SK-N-SH treated with all-trans-retinoic acid at 6 μM for 48 hours (cell line): Measurements from ENCODE around the gene SHC1.

Source experiments
- ATAC-seq: fragments of 200-7000 bp; cut with Tn5 transposase; 3 replicates; pipeline ENCODE4 v1.9.1; 2020; ENCODE audit warnings: mild to moderate bottlenecking, moderate library complexity
- ARNTL ChIP-seq: fragments of 450-650 bp; formaldehyde crosslinking; IDR thresholded peaks from 2 replicates; pipeline ENCODE4 v1.5.0; 2020; ENCODE audit warnings: low read depth, mild to moderate bottlenecking, moderate library complexity, borderline replicate concordance
- BACH2 ChIP-seq: fragments of 250-450 bp; sonication (Bioruptor Pico); IDR thresholded peaks from 2 replicates; pipeline ENCODE4 v1.9.0; 2021; ENCODE audit warnings: mild to moderate bottlenecking, borderline replicate concordance
- CSDC2 ChIP-seq: fragments of 250-450 bp; sonication (Bioruptor Pico); IDR thresholded peaks from 2 replicates; pipeline ENCODE4 v1.5.0; 2020; ENCODE audit warnings: mild to moderate bottlenecking, moderate library complexity
- ESRRG ChIP-seq: fragments of 250-450 bp; sonication (Bioruptor Pico); IDR thresholded peaks from 2 replicates; pipeline ENCODE4 v1.6.1; 2021; ENCODE audit warnings: mild to moderate bottlenecking
- GLIS3 ChIP-seq: fragments of 250-450 bp; sonication (Bioruptor Pico); IDR thresholded peaks from 2 replicates; pipeline ENCODE4 v1.5.0; 2020; ENCODE audit warnings: mild to moderate bottlenecking, moderate library complexity
- ISL1 ChIP-seq: fragments of 250-450 bp; sonication (Bioruptor Pico); IDR thresholded peaks from 2 replicates; pipeline ENCODE4 v2.1.2; 2022; ENCODE audit warnings: mild to moderate bottlenecking, moderate library complexity
- PPARA ChIP-seq: fragments of 250-450 bp; sonication (Bioruptor Pico); IDR thresholded peaks from 2 replicates; pipeline ENCODE4 v1.5.0; 2020; ENCODE audit warnings: mild to moderate bottlenecking, borderline replicate concordance
- RARB ChIP-seq: fragments of 250-450 bp; sonication (Bioruptor Pico); IDR thresholded peaks from 2 replicates; pipeline ENCODE4 v1.8.0; 2021; ENCODE audit warnings: mild to moderate bottlenecking, moderate library complexity
- SNAI2 ChIP-seq: fragments of 250-450 bp; sonication (Bioruptor Pico); IDR thresholded peaks from 2 replicates; pipeline ENCODE4 v1.5.0; 2020; ENCODE audit warnings: mild to moderate bottlenecking, moderate library complexity
- TCF4 ChIP-seq: fragments of 250-450 bp; sonication (Bioruptor Pico); IDR thresholded peaks from 2 replicates; pipeline ENCODE4 v1.8.0; 2021; ENCODE audit warnings: mild to moderate bottlenecking, moderate library complexity, borderline replicate concordance
- TOX ChIP-seq: fragments of 250-450 bp; sonication (Bioruptor Pico); IDR thresholded peaks from 2 replicates; pipeline ENCODE4 v1.8.0; 2021; ENCODE audit warnings: mild to moderate bottlenecking, moderate library complexity, borderline replicate concordance
- ZC3H10 ChIP-seq: fragments of 250-450 bp; sonication (Bioruptor Pico); IDR thresholded peaks from 2 replicates; pipeline ENCODE4 v1.5.1; 2021; ENCODE audit warnings: mild to moderate bottlenecking, moderate library complexity
- ZFP3 ChIP-seq: fragments of 250-450 bp; sonication (Bioruptor Pico); IDR thresholded peaks from 2 replicates; pipeline ENCODE4 v1.5.0; 2020; ENCODE audit warnings: mild to moderate bottlenecking, moderate library complexity
- ZFP30 ChIP-seq: fragments of 450-650 bp; formaldehyde crosslinking; IDR thresholded peaks from 2 replicates; pipeline ENCODE4 v1.5.0; 2022; ENCODE audit warnings: mild to moderate bottlenecking, moderate library complexity
- ZNF70 ChIP-seq: fragments of 450-650 bp; formaldehyde crosslinking; IDR thresholded peaks from 2 replicates; pipeline ENCODE4 v1.5.0; 2020; ENCODE audit warnings: mild to moderate bottlenecking, moderate library complexity
- ZNF8 ChIP-seq: fragments of 450-650 bp; formaldehyde crosslinking; IDR thresholded peaks from 2 replicates; pipeline ENCODE4 v1.5.0; 2020; ENCODE audit warnings: mild to moderate bottlenecking, moderate library complexity
- TF ChIP-seq, protein P1 (sequence below): fragments of 250-450 bp; sonication (Bioruptor Pico); IDR thresholded peaks from 2 replicates; pipeline ENCODE4 v1.5.1; 2020; ENCODE audit warnings: low read depth, mild to moderate bottlenecking, moderate library complexity
- TF ChIP-seq, protein P2 (sequence below): fragments of 250-450 bp; sonication (Bioruptor Pico); IDR thresholded peaks from 2 replicates; pipeline ENCODE4 v1.5.0; 2020; ENCODE audit warnings: mild to moderate bottlenecking, moderate library complexity
- TF ChIP-seq, protein P3 (sequence below): fragments of 250-450 bp; sonication (Bioruptor Pico); IDR thresholded peaks from 2 replicates; pipeline ENCODE4 v1.8.0; 2020; ENCODE audit warnings: mild to moderate bottlenecking, moderate library complexity, borderline replicate concordance
- TF ChIP-seq, protein P4 (sequence below): fragments of 250-450 bp; sonication (Bioruptor Pico); IDR thresholded peaks from 2 replicates; pipeline ENCODE4 v1.8.0; 2021; ENCODE audit warnings: low read depth, mild to moderate bottlenecking, moderate library complexity, borderline replicate concordance

Gene SHC1

DNA sequence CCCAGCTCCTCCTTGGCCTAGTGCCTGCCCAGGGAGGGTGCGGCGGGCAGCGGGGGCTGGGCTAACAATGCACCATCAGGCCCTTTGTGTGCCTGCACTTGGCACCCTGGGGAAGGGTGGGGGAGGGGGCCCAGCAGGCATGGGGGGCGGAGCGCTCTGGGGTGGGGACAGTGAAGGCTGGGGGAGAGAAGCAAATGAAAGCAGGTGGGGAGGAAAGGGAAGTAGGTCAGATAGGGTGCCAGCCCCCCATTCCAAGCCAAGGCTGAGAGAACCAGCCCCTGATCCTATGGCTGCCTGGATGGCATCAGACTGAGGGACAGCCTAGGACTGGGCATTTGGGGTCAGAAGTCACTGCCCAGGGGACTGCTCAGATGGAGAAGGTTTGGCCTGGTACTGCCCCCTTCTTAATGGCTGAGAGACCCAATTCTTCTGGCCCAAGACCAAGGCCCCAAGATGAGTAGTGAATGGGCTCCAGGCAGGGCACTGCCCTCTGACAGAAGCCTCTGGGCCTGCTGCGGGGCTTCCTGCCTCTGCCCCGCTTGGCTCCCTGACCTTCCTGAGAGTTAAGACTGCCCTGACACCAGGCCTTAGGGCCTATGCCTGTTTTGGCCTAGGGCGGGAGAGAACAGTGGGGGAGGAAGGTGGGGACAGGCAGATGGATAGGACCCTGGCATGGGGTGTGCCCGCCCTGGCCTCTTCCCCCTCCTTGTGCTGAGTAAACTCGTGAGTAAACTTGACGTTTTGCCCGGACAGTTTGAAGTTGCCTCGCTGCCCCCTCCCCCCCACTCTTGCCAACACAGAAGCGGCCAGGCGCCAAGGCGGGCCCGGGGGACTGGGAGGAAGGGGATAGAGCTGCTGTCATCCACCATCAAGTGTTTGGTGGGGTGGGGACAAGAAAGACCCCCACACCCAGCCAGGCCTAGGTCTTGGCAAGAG, 34.8 kb upstream of the SHC1 start:
- ATAC-seq, result no peak
- TF ChIP-seq ISL1 (CRISPR knock-in tag) (no peak), SNAI2 (CRISPR knock-in tag) (no peak), GLIS3 (CRISPR knock-in tag) (no peak), ZC3H10 (CRISPR knock-in tag) (no peak), PPARA (no peak), ESRRG (CRISPR knock-in tag) (no peak), ZFP3 (CRISPR knock-in tag) (no peak), ARNTL (CRISPR knock-in tag) (no peak), TOX (CRISPR knock-in tag) (no peak), TCF4 (CRISPR knock-in tag) (no peak), ZNF8 (no peak), CSDC2 (CRISPR knock-in tag) (no peak), ZNF70 (CRISPR knock-in tag) (no peak), ZFP30 (CRISPR knock-in tag) (no peak), BACH2 (no peak), RARB (CRISPR knock-in tag) (no peak)
- TF ChIP-seq, protein P1, sequence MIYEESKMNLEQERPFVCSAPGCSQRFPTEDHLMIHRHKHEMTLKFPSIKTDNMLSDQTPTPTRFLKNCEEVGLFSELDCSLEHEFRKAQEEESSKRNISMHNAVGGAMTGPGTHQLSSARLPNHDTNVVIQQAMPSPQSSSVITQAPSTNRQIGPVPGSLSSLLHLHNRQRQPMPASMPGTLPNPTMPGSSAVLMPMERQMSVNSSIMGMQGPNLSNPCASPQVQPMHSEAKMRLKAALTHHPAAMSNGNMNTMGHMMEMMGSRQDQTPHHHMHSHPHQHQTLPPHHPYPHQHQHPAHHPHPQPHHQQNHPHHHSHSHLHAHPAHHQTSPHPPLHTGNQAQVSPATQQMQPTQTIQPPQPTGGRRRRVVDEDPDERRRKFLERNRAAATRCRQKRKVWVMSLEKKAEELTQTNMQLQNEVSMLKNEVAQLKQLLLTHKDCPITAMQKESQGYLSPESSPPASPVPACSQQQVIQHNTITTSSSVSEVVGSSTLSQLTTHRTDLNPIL (CRISPR knock-in tag), result no peak
- TF ChIP-seq, protein P2, sequence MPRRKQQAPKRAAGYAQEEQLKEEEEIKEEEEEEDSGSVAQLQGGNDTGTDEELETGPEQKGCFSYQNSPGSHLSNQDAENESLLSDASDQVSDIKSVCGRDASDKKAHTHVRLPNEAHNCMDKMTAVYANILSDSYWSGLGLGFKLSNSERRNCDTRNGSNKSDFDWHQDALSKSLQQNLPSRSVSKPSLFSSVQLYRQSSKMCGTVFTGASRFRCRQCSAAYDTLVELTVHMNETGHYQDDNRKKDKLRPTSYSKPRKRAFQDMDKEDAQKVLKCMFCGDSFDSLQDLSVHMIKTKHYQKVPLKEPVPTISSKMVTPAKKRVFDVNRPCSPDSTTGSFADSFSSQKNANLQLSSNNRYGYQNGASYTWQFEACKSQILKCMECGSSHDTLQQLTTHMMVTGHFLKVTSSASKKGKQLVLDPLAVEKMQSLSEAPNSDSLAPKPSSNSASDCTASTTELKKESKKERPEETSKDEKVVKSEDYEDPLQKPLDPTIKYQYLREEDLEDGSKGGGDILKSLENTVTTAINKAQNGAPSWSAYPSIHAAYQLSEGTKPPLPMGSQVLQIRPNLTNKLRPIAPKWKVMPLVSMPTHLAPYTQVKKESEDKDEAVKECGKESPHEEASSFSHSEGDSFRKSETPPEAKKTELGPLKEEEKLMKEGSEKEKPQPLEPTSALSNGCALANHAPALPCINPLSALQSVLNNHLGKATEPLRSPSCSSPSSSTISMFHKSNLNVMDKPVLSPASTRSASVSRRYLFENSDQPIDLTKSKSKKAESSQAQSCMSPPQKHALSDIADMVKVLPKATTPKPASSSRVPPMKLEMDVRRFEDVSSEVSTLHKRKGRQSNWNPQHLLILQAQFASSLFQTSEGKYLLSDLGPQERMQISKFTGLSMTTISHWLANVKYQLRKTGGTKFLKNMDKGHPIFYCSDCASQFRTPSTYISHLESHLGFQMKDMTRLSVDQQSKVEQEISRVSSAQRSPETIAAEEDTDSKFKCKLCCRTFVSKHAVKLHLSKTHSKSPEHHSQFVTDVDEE, result no peak
- TF ChIP-seq, protein P3, sequence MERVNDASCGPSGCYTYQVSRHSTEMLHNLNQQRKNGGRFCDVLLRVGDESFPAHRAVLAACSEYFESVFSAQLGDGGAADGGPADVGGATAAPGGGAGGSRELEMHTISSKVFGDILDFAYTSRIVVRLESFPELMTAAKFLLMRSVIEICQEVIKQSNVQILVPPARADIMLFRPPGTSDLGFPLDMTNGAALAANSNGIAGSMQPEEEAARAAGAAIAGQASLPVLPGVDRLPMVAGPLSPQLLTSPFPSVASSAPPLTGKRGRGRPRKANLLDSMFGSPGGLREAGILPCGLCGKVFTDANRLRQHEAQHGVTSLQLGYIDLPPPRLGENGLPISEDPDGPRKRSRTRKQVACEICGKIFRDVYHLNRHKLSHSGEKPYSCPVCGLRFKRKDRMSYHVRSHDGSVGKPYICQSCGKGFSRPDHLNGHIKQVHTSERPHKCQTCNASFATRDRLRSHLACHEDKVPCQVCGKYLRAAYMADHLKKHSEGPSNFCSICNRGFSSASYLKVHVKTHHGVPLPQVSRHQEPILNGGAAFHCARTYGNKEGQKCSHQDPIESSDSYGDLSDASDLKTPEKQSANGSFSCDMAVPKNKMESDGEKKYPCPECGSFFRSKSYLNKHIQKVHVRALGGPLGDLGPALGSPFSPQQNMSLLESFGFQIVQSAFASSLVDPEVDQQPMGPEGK (CRISPR knock-in tag), result no peak
- TF ChIP-seq, protein P4, sequence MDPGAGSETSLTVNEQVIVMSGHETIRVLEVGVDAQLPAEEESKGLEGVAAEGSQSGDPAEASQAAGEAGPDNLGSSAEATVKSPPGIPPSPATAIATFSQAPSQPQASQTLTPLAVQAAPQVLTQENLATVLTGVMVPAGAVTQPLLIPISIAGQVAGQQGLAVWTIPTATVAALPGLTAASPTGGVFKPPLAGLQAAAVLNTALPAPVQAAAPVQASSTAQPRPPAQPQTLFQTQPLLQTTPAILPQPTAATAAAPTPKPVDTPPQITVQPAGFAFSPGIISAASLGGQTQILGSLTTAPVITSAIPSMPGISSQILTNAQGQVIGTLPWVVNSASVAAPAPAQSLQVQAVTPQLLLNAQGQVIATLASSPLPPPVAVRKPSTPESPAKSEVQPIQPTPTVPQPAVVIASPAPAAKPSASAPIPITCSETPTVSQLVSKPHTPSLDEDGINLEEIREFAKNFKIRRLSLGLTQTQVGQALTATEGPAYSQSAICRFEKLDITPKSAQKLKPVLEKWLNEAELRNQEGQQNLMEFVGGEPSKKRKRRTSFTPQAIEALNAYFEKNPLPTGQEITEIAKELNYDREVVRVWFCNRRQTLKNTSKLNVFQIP (CRISPR knock-in tag), result no peak

DNA sequence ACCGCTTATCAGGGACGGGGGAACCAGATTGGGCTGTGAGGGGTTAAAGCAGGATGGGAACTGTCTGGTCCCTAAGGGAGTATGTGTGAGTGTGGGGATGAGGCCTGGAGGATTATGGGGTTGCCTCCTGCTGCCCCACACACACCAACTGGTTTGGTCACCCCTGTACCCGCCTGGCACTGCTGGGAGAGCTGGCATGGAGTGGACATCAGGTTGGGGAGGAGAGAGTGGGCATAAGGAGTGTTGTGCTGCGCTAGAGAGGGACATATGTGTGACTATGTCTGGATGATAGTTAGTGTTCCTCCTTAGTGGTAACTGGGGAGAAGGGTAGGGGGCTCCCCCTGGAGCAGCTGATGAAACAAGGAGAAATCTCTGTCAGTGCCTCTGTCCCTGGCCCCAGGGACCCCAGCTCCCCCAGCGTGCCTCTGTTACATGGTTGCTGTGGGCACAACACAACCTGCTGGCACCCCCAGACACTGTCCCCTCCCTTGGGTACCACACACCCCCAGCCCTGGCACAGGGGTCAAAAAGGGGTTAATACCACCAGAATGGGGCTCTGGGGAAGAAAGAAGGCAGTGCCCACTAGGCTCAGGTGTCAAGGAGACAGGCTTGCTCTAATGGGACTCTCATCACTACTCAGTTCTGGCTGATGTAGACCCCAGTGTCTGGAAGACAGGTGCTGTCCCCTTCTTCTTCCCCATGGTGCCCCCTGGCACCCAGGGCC, 34.0 kb upstream of the SHC1 start:
- TF ChIP-seq, protein P2, result no peak
- TF ChIP-seq BACH2 (no peak), ZNF8 (no peak), ZC3H10 (CRISPR knock-in tag) (no peak)
- TF ChIP-seq, all 23 proteins: peak for 0
- ATAC-seq, result no peak
